GM19025 (cell line): ENCODE data around the gene TMEM266.
"Not testable (repeated sequence)": the region's sequence is repeated elsewhere in the genome, so short reads cannot be mapped to it uniquely, and the experiment has no call there.

ENCODE experiments used
- ATAC-seq: cut with Tn5 transposase; IDR thresholded peaks from one replicate; pipeline ENCODE4 v1.9.1; 2021; ENCODE audit warnings: mild to moderate bottlenecking, low read depth, moderate library complexity; ENCODE audit not compliant: unreplicated experiment

Gene TMEM266, protein sequence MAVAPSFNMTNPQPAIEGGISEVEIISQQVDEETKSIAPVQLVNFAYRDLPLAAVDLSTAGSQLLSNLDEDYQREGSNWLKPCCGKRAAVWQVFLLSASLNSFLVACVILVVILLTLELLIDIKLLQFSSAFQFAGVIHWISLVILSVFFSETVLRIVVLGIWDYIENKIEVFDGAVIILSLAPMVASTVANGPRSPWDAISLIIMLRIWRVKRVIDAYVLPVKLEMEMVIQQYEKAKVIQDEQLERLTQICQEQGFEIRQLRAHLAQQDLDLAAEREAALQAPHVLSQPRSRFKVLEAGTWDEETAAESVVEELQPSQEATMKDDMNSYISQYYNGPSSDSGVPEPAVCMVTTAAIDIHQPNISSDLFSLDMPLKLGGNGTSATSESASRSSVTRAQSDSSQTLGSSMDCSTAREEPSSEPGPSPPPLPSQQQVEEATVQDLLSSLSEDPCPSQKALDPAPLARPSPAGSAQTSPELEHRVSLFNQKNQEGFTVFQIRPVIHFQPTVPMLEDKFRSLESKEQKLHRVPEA

DNA sequence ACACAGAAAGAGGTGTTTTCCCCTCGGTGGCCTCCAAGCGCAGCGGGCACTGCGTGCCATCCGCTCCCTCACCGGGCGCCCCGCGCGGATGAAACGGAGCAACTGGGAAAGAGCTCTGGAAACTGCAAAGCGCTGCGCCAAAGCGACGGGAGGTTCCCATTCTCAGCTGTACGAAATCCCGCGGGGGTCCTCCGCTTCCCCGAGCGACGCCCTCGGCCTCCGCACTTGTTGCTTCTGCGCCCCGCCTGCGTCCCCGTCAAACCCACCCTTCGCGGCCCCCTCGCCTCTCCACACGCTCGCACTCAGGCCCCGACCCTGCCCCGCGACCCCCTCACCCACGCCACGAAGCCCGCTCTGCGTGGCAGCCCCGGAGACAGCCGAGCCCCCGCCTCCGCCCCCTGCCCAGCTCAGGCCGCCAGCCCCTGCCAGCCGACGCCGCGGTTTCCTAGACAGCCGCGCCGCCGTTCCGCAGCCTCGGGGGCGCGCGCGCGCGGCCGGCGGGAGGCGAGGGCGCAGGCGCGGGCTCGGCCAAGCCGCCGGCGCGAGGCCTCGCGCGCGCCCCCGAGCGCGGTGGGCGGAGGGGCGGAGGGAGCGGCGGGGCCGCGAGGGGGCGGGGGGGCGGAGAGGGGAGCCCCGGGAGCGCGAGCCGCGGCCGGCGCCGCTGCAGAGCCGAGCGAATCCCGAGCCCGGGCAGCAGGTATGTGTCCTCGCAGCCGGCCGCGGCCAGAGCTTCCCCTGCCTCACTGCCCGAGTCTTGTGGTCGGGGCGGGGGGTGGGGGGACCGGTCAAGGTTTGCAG is at the start of gene TMEM266:
Gene TMEM266 (plus strand): TSS at position 666 of the 798 bp plus-strand sequence. CDS start 74,279 bp downstream, outside the sequence.
- ATAC-seq = no peak

DNA sequence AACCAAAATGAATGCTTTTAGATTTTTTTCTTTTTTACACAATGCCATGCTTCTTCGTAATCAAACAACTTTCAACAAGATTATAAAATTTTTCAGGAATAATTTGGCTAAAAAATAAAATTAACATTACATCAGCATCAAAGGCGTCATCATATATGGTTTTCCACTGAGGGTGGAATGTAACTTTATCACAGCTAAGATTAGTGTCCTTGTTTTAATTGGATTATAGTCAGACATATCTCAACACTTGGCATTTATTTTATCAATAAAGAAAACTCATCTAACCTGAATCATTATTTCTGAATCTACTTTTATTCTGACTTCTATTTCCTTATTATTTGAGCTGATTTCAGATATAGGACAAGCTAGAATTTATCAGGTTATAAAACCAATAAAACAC is 49.2 kb upstream of the TMEM266 start:
- ATAC-seq = no peak

DNA sequence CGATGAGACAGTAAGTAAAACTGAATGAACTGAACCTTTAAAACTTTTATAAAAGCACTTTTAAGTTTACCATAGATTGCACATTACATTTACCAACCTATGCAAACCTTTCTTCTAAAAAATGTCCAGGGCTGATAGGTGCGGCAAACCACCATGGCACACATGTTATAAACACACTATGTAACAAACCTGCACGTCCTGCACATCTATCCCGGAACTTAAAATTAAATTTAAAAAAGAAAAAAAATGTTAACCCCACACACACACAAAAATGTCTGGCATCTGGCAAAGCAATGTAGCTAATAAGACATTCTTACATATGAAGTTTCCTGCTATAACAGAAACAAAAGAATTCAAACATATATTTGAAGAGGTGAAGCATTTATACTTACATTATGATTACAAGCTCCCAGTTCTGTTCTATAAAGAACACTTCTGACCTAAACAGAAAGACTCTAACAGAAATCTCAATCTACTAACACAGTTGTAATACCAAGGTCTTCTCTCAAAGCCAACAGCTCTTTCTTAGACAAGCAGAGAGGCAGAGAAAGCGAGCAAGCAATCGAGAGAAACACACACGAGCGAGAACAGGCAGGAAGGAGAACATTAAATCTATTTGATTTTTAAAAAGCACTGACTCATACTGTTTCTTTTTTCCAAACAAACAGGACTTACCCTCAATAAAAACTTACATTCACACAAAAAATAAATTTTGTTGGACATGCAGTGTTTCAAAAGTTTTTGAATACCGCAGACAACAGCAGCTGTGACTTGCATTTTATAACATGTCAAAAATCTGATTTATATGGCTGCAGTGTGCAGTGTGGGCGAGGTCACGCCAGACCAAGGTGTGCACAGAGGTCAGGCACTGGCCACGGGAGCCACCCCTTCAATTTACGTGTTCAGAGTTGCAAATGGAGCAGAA is 47.9 kb upstream of the TMEM266 start, which contains the start of gene NRG4:
Gene NRG4 (minus strand): TSS at position 798 of the 925 bp plus-strand sequence. CDS start 1,194 bp downstream, outside the sequence.
- ATAC-seq = no peak

DNA sequence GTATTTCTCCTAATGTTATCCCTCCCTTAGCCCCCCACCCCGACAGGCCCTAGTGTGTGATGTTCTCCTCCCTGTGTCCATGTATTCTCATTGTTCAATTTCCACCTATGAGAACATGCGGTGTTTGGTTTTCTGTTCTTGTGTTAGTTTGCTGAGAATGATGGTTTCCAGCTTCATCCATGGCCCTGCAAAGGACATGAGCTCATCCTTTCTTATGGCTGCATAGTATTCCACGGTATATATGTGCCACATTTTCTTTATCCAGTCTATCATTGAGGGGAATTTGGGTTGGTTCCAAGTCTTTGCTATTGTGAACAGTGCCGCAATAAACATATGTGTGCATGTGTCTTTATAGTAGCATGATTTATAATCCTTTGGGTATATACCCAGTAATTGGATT is 46.3 kb upstream of the TMEM266 start:
- not testable (repeated sequence) for ATAC-seq

DNA sequence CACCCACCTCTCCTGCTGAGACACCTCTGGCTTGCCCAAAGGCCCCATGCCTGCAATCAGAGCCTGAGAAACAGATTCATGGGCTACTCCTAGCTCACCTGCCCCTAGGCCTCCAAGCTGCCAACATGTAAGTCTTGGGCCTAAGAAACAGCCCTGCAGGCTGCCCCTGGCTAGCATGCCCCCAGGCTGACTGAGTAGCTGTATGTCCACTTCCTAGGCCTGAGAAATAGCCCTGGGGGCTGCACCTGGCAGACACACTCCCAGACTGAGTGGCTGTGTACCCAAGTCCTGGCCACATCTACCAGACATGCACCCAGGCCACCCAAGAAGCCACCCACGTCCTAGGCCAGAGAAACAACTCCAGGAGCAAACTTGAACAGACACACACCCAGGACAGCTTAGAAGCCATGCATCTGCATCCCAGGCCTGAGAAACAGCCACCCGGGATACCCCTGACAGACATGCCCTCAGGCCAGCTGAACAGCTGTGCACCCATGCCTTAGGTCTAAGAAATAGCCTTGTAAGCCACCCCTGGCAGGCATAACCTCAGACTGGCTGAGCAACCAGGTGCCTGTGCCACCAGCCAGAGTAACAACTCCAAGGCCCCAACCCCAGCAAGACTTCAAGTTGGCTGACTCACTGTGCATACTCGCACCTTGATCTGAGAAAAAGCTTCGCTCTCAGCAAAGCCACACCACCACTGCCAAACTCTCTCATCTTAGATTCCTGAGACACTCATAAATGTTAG is 35.6 kb upstream of the TMEM266 start:
- ATAC-seq = no peak

DNA sequence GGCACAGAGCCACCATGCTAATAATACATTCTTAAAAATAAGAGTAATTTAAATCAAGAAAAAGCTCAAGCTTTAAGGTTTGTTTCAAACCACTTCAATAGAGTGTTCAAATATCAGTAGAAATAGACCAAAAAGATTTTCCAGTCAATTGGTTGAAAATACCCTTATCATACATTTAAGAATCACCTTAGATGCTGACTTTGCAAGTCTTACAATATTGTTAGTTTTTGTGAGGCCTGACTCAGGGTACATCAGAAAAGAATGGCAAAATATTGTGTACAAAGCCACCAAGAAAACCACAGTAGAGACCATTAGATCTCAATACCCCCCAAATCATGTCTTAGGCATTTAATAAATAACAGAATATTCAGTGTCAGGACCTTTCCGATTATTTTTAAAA is 27.7 kb upstream of the TMEM266 start:
- ATAC-seq = no peak

DNA sequence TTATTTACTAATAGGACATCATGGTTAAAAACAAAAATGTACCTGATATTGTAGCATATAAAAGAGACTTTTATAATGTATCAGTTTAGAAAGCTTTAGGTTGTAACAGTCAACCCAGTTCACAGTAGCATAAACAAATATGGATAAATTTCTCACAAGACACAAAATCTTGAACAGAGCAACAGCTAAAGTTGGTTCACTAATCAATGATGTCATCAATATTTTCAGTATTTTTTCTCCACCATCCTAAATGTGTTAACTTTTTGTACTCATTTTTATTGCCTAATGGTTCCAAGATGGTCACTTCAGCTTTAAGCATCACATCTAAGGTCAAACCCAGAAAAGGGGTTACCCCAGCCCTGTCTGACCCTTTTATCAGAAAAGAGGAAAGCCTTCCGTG is 26.3 kb upstream of the TMEM266 start:
- no peak for ATAC-seq

DNA sequence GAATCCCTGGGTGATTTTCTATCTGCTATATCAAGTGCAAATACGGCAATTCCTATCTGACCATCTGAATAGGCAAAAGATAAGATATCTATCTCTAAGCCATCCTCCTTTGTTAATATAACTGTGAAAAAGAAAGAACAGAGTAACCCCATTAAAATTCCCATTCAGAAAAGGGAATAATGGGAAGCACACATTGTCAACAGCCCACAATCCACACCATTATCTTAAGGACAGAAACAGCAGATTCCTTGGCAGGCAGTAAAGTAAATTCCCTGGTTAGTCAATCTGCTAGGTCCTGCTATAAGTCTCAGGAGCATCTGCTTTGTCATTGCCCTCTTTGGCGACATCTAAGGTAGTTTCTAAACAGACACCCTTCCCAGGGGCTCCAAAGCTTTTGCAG is 25.7 kb upstream of the TMEM266 start:
- no peak for ATAC-seq

DNA sequence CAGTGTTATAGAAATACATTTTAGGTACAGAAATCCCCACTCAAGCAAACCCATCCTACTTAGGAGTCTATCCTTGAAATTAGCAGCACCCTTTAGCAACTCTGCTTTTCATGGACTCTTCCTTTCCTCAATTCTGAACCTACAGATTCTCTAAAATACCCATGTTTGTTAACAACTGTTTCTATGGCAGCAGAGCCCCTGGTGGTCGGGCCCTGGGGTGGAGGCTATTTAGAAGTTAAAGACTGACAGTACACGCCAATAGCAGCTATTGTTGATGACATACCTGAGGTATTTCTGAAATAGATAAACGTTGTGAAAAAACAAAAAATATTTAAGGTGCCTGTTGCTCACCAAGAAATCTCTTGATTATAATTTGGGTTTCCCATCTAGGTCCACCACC is 24.2 kb upstream of the TMEM266 start:
- ATAC-seq = no peak

DNA sequence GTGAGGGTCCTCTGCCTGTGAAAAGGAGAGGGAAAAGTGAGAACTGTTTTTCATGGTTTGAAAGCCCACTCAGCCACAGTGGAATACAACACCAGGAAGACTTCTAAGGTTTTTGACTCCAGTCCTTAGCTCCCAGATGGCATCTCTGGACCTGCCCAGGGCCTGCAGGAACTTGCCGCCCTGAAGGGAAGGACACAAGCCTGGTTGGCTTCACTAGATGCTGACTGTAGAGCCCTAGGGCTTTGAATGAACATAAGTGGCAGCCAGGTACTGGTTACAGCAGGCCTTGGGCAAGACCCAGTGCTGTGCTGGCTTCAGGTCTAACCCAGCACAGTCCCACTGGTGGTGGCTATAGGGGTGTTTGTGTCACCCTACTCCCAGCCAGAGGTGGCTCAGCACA is 21.3 kb upstream of the TMEM266 start:
- ATAC-seq = no peak

DNA sequence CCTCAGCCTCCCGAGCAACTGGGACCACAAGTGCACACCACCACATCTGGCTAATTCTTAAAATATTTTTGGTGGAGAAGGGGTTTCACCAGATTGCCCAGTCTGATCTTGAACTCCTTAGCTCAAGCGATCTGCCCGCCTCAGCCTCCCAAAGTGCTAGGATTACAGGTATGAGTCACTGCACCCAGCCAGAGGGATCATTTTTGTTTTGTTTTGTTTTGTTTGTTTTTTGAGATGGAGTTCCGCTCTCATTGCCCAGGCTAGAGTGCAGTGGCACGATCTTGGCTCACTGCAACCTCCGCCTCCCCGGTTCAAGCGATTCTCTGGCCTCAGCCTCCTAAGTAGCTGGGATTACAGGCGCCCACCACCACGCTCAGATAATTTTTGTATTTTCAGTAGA is 5.6 kb upstream of the TMEM266 start:
- ATAC-seq = not testable (repeated sequence)

DNA sequence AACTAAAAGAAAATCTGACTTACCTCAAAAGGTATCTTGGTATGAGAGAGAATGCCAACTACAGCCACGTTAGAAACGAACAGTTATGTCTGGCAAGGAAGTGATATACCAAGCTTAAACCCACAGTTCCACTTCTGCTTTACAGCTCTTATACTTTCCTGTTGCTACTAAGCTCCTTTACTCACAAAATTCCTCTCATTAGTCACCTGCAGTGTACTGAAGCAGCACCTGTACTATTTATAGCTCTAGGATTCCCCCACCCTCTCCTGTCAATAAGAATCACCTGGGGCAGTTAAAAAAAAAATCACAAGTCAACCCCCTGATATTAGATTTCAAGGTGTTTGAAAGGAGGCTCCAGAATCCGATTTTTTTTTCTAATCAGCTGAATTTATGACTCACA is 2.9 kb upstream of the TMEM266 start:
- ATAC-seq = no peak

DNA sequence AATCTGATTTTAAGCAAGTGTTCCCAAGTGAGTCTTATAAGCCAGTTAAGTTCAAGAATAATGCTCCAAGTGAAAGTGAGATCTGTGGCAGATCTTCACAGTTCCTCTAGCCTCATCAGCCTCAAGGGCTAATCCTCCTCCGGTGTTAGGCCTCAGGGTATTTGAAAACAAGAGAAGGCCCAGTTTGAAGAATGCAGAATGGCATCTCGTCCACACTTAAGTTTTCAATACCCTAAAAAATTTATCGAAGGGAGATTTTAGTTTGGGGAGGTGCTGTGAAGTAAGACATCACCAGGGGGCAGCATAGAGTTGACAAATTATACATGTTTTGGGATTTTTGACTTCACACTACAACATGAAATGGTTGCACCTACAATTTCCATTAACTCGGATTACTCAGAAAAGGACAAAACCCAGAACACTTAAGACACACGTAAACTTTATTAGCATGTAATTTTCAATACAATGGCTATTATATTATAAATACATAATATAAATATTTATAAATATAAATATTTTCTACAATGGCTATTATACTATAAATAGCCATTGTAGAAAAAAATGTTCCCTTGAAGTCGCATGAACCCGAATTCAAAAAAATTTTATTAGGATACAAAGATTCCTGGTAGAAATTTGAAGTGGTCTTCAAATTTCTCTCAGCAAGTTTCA is 2.3 kb upstream of the TMEM266 start:
- ATAC-seq = no peak

DNA sequence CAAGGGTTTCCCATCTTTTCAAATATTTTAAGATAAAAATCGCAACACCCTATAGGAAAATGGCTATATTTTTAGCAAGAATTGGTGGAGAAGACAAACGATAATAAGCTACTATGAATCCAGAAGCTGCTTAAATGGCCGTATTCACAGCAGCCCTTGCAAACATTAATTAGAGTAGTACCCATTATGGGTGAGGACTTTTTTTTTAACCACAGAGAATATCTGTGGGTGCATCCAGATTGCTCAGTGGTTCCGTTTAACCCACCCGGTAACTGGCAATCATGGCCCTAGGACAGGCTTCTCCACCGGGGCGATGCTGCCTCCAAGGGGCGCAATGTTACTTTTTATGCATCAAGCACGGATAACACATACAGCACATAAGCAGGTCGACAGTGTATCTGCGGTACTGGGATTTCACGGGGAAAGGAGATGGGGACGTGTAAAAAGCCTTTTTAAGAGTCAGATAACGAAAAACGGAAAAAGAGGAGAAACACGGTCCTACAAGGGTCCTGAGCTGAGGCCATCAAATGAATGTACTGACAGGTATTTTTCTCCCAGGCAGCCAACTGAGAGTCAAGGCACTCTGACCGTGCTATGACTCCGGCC is 968 bp upstream of the TMEM266 start:
- no peak for ATAC-seq

DNA sequence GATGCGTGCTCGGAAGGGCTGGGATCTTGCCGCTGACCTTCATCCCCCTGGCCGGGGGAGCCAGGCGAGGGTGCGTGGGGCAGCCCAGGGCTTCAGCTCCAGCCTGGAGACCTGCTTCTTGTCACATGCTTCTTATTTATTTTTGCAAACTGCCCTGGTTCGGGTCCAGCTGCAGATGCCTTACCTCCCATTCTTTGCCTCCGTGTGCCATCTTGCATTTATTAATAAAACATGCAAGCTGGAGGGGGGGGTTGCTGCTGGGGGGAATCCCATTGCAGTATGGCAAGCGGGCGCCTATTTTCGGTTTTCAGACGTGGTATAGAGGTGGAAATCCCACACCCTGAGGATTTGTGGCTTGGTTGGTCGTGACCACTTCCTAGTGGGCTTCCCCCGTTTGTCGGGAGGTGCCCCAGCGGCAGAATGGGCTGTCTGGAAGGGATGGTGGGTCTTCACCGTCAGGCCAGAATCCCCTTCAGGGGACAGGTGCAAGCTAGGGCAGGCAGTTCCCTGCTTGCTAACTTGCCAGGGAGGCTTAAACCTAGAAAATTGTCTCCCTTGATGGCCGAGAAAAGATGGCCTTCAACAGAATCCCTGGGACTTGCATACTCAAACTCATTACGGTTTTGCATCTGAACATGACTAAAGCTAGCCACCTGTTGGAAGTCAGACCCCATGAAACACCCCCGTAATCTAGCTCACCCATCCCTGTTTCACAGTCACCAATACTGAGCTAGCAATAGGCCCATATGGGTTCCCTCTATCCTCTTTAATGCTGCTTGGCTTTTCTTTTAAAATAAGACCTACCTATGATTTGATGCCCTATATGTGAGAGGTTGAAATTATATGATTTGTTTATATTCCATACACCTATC is 569 bp downstream of the TMEM266 start:
- no peak for ATAC-seq

DNA sequence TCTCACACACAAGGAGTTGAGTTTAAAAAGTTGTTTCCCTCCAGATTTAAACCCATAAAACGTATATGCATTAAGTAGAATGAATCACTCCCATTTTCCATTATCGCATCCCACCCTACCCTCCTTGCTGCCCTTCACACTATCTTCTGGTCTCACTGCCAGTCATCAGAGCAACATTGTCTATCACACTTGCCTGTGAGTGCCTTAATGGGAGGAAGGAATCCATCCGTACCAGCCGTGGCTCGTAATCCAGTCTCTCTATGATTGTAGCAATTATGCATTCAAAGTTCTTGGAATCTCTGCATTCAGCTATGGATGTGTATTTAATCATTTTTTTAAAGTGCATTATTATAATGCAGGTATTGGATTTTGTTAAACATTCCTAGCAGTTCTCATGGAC is 1.9 kb downstream of the TMEM266 start:
- no peak for ATAC-seq

DNA sequence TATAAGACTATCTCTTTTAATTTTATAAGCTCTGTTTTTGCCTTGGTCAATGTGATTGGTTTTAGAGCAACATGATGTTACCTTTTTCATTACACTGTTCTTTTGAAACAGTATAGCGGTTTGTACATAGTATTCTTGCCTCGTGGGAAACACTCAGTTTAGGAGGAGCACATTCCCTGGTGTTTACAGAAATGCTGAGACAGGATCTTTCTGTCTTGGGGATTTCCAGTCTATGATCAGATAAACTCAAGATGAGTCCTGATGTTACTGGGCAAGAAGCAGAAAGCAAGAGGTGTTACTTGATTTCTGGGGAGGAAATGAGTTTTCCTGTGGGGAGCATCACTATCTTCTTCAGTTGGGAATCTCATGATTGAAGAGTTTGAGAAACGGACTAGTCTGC is 2.5 kb downstream of the TMEM266 start:
- ATAC-seq = no peak

DNA sequence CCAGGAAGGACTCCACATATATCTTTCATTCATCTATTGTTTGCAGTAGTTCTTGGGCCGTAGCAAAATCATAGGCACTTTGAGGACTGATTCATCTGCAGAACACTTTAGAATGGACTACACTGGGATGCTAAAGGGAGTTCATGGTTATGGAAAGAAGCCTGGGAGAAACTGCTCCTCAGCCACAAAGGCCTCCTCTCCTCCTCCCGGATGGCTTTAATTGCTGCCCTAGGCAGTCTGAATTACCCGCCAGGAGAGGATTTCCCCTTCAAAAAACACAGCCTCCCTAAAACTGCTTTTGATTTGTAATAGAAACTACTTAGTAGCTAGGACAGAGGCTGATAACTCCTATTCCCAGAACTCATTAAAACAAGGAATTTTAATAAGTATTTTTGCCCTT is 4.6 kb downstream of the TMEM266 start:
- no peak for ATAC-seq
